ENCODE measurements around the gene IFNL3. TPM values are rescaled to one million over a fixed set of nuclear protein-coding genes. Genes with fewer than 3 reads are reported as not detected.

Gene IFNL3
- polyA plus RNA-seq, 3 donors = not detected

- DNase-seq = no peak
- no peak overlapping the region for H3K4me2 ChIP-seq (replicated peaks; ENCODE audit: extremely low read depth, low read length, poor library complexity, severe bottlenecking)
Measured at GRCh38 chr19:39277598-39277997, 32.8 kb upstream of the IFNL3 start.

GRCh38 chr19:39276740-39277139 is 31.9 kb upstream of the IFNL3 start:
- H3K4me3 Mint-ChIP-seq = no peak overlapping the region
- no peak overlapping the region for H2AFZ ChIP-seq (ENCODE audit: insufficient read depth, low read depth, low read length, poor library complexity, severe bottlenecking)
- no peaks in the 10 kb centered on the region for H3K36me3 Mint-ChIP-seq
- no peaks in the 10 kb centered on the region for H3K9me3 ChIP-seq (replicated peaks in 1 of 2; ENCODE audit: control insufficient read depth in 1 of 2, insufficient read depth in 1 of 2, low read length in 2 of 2)
- H3K27ac Mint-ChIP-seq = no peak overlapping the region
- intact Hi-C loops (cut with micrococcal nuclease) = no loop called here
- H3K27me3 ChIP-seq (ENCODE audit: control insufficient read depth in 2 of 2, insufficient read depth in 2 of 2, low read length in 2 of 2) = no peaks in the 10 kb centered on the region
- no peaks in the 10 kb centered on the region for H3K9me3 Mint-ChIP-seq
- no peaks in the 10 kb centered on the region for H3K4me1 Mint-ChIP-seq
- no peak for TF ChIP-seq CTCF (IDR thresholded peaks at IDR 0.05)
- no peak overlapping the region for H3K4me2 ChIP-seq (replicated peaks; ENCODE audit: extremely low read depth, low read length, poor library complexity, severe bottlenecking)
- no peaks in the 10 kb centered on the region for H4K20me1 ChIP-seq (ENCODE audit: insufficient read depth, low read length)
- no peaks in the 10 kb centered on the region for H3K79me2 ChIP-seq (ENCODE audit: insufficient read depth, low read length)
- H3K27me3 Mint-ChIP-seq (ENCODE audit: low read depth in 3 of 3) = peaks cover 5 to 8% (median 8%) of the 10 kb centered on the region in 3 donors
- no peaks in the 10 kb centered on the region for H3K36me3 ChIP-seq (replicated peaks in 1 of 2; ENCODE audit: control insufficient read depth in 1 of 2, insufficient read depth in 2 of 2, low read length in 2 of 2)
- no peak for DNase-seq
- WGBS (ENCODE audit: insufficient coverage) = 100% methylated on average over 3 of the region's 5 CpGs
- no peak overlapping the region for H3K4me3 ChIP-seq (replicated peaks in 1 of 3; ENCODE audit: low read depth in 2 of 3, low read length in 3 of 3)
- H3K4me1 ChIP-seq (ENCODE audit: control insufficient read depth in 1 of 2, insufficient read depth in 2 of 2, low read length in 2 of 2) = no peaks in the 10 kb centered on the region
- H3K9ac ChIP-seq (ENCODE audit: insufficient read depth, low read length, poor library complexity, severe bottlenecking) = no peak overlapping the region
- no peak overlapping the region for H3K27ac ChIP-seq (ENCODE audit: low read depth in 1 of 2, low read length in 2 of 2)

More at GRCh38 chr19:39277598-39277997, 32.8 kb upstream of the IFNL3 start:
- 93% methylated on average over 2 of the region's 7 CpGs for WGBS (ENCODE audit: insufficient coverage)
- H3K4me3 ChIP-seq (replicated peaks in 1 of 3; ENCODE audit: low read depth in 2 of 3, low read length in 3 of 3) = no peak overlapping the region
- no peak overlapping the region for H3K27ac ChIP-seq (ENCODE audit: low read depth in 1 of 2, low read length in 2 of 2)
- H3K27me3 ChIP-seq (ENCODE audit: control insufficient read depth in 2 of 2, insufficient read depth in 2 of 2, low read length in 2 of 2) = no peaks in the 10 kb centered on the region
- H3K79me2 ChIP-seq (ENCODE audit: insufficient read depth, low read length) = no peaks in the 10 kb centered on the region
- no peak overlapping the region for H3K9ac ChIP-seq (ENCODE audit: insufficient read depth, low read length, poor library complexity, severe bottlenecking)
- Mint-ChIP-seq H3K9me3 (peaks cover 0 to 6% (median 2%) of the 10 kb centered on the region in 7 donors), H3K4me1 (no peaks in the 10 kb centered on the region), H3K36me3 (no peaks in the 10 kb centered on the region), H3K27ac (no peak overlapping the region), H3K4me3 (no peak overlapping the region), H3K27me3 (ENCODE audit: low read depth in 3 of 3) (peaks cover 6 to 9% (median 8%) of the 10 kb centered on the region in 3 donors)
- peaks cover 0 to 1% of the 10 kb centered on the region in 2 donors for H3K9me3 ChIP-seq (replicated peaks in 1 of 2; ENCODE audit: control insufficient read depth in 1 of 2, insufficient read depth in 1 of 2, low read length in 2 of 2)
- H3K4me1 ChIP-seq (ENCODE audit: control insufficient read depth in 1 of 2, insufficient read depth in 2 of 2, low read length in 2 of 2) = no peaks in the 10 kb centered on the region
- H2AFZ ChIP-seq (ENCODE audit: insufficient read depth, low read depth, low read length, poor library complexity, severe bottlenecking) = no peak overlapping the region
- H3K36me3 ChIP-seq (replicated peaks in 1 of 2; ENCODE audit: control insufficient read depth in 1 of 2, insufficient read depth in 2 of 2, low read length in 2 of 2) = no peaks in the 10 kb centered on the region
- H4K20me1 ChIP-seq (ENCODE audit: insufficient read depth, low read length) = no peaks in the 10 kb centered on the region
- intact Hi-C loops (cut with micrococcal nuclease) = no loop called here
- TF ChIP-seq CTCF (IDR thresholded peaks at IDR 0.05) = no peak

Data from CD14-positive monocyte (primary cell).